Heart left ventricle (tissue), 16 donors: Measurements from ENCODE around the gene DPM2. TPM values are rescaled to one million over a fixed set of nuclear protein-coding genes. Genes with fewer than 3 reads are reported as not detected.

Experiments
- ATAC-seq, 4 donors: fragments of 200-7000 bp; cut with Tn5 transposase; one replicate each; pipeline ENCODE4 v1.9.1; 2020 to 2022; ENCODE audit warnings: moderate library complexity in 4 of 4, mild to moderate bottlenecking in 3 of 4, moderate number of reproducible peaks in 1 of 4
- DNase-seq, 5 donors: peaks; one replicate each; pipeline ENCODE4 v3.0.0-alpha.2; 2020
- H3K27ac ChIP-seq, 12 donors: fragments of 200-600 bp; sonication (generic) in 4 of 12; one replicate each; pipeline versions ENCODE4 v1.5.0 to v1.8.0; 2016 to 2022; ENCODE audit warnings: mild to moderate bottlenecking in 2 of 12
- H3K27me3 ChIP-seq, 9 donors: fragments of 200-600 bp; sonication (generic) in 2 of 9; one replicate each; pipeline versions ENCODE4 v1.5.1 to v1.8.0; 2016 to 2022; ENCODE audit warnings: mild to moderate bottlenecking in 3 of 9
- H3K36me3 ChIP-seq, 9 donors: fragments of 200-600 bp; sonication (generic) in 2 of 9; one replicate each; pipeline versions ENCODE4 v1.5.0 to v1.8.0; 2018 to 2022; ENCODE audit warnings: mild to moderate bottlenecking in 2 of 9
- H3K4me1 ChIP-seq, 12 donors: fragments of 200-600 bp; sonication (generic) in 4 of 12; one replicate each; pipeline versions ENCODE4 v1.5.0 to v1.8.0; 2016 to 2022; ENCODE audit warnings: mild to moderate bottlenecking in 3 of 12
- H3K4me3 ChIP-seq, 12 donors: fragments of 200-600 bp; sonication (generic) in 4 of 12; one replicate each; pipeline versions ENCODE4 v1.5.0 to v1.8.0; 2017 to 2022; ENCODE audit warnings: mild to moderate bottlenecking in 9 of 12, moderate library complexity in 4 of 12
- H3K9me3 ChIP-seq, 12 donors: fragments of 200-600 bp; sonication (generic) in 4 of 12; one replicate each; pipeline versions ENCODE4 v1.5.0 to v1.8.0; 2016 to 2022; ENCODE audit warnings: mild to moderate bottlenecking in 1 of 12
- CTCF ChIP-seq, 12 donors: fragments of 200-600 bp; sonication (generic) in 4 of 12; IDR thresholded peaks; one replicate each; pipeline versions ENCODE4 v1.5.0 to v1.8.0; 2018 to 2022; ENCODE audit warnings: antibody characterized with exemption in 12 of 12, mild to moderate bottlenecking in 5 of 12
- POLR2A ChIP-seq, 2 donors: fragments of 450-650 bp; IDR thresholded peaks; one replicate each; pipeline ENCODE4 v1.6.1; 2017; ENCODE audit warnings: antibody characterized with exemption in 2 of 2, mild to moderate bottlenecking in 2 of 2, moderate library complexity in 2 of 2
- WGBS, 4 donors: extraction: QIAGEN DNeasy Blood & Tissue Kit in 2 of 4; methylation state at CpG; one replicate each; pipeline versions ENCODE4 v1.1.5 to v1.1.7; 2013 to 2018; 5-methylcytosine and 5-hydroxymethylcytosine counted together
- intact Hi-C, 10 donors: fragments of 100-400 bp; cut with DNase I; formaldehyde crosslinking; loops; one replicate each; pipeline versions ENCODE4 v1.11.1 to v1.14.2; 2022
- polyA plus RNA-seq, 2 donors: library from polyadenylated mRNA; stranded (reverse); fragments of 200-250 nt; gene quantifications; one replicate each; pipeline ENCODE4 v1.2.3, GENCODE V29; 2013
- total RNA-seq, 9 donors: library from RNA; depleted of rRNA in 2 of 9; stranded (reverse); fragments of >200 nt in 2 of 9; fragmentation: NEBNext Ultra II Directional in 3 of 9; extraction: Animal tissue kit (Norgen Biotek cat#: 25700) in 3 of 9; gene quantifications; one replicate each; pipeline versions ENCODE4 v1.1.0 to v1.2.4, GENCODE V29; 2016 to 2023
- donor health status: ischemic (EF 13 %, LVEDD 7.1; RV severe dilation, severe dysfunction).
- donor health status: healthy with polysubstance abuse.
- donor health status: DM: no; HTN: yes; CAD: no.
- donor health status: DM: no; HTN: no; CAD: no.
- donor health status: ischemic (EF 25% LVEDD 6.9; RV normal size, moderate dysfunction).
- donor health status: ischemic (EF 25% LVEDD 5.7; RV mildly dilated, moderate dysfunction).
- donor health status: healthy.
- donor health status: DM: yes; HTN: yes; CAD: no.
- donor health status: ischemic (EF 35%, LVEDD 5.7; RV mildly dilated, moderate dysfunction).
- donor health status: nonischemic (EF 11% LVEDD 7.7; RV severe dilation, severe dysfunction).
- donor health status: DM: yes; HTN: yes; CAD: no.
- donor health status: PGD.
- donor health status: ischemic (EF 29% LVEDD 5.4; RV normal size, mild dysfunction).
- donor health status: nonischemic (EF 23%, LVEDD 6.1; RV moderate dilation, normal function).

Gene DPM2
- total and polyA plus RNA-seq, 11 donors = 7.2 to 31.7 (median 13.5) TPM

GRCh38 chr9:127892831-127893230, 44.8 kb downstream of the DPM2 start:
- DNase-seq = no peak
- Histone ChIP-seq H3K4me1 (peaks cover 0 to 21% (median 17%) of the 10 kb centered on the region in 12 donors), H3K4me3 (no peak overlapping the region), H3K9me3 (peaks cover 0 to 14% (median 8%) of the 10 kb centered on the region in 12 donors), H3K27me3 (no peaks in the 10 kb centered on the region), H3K36me3 (peaks cover 0 to 82% (median 77%) of the 10 kb centered on the region in 9 donors), H3K27ac (no peak overlapping the region)
- intact Hi-C loops = no loop called here
- WGBS, 4 donors = 87 to 97% (median 95%) methylated on average over 6 of the region's 6 CpGs
- ATAC-seq = no peak
- TF ChIP-seq CTCF (IDR thresholded peaks at IDR 0.05) (no peak), POLR2A (IDR thresholded peaks at IDR 0.05) (no peak)

- no peak overlapping the region for H3K4me3 ChIP-seq
- H3K9me3 ChIP-seq = peaks cover 0 to 11% (median 8%) of the 10 kb centered on the region in 12 donors
- no peak overlapping the region for H3K27ac ChIP-seq
- ATAC-seq (no peak), DNase-seq (no peak)
- no peak for TF ChIP-seq CTCF (IDR thresholded peaks at IDR 0.05)
- TF ChIP-seq POLR2A (IDR thresholded peaks at IDR 0.05) = no peak
- 95 to 100% (median 97%) methylated on average over 3 of the region's 3 CpGs for WGBS, 4 donors
- H3K27me3 ChIP-seq = no peaks in the 10 kb centered on the region
- intact Hi-C loops = no loop called here
- peaks cover 3 to 96% (median 87%) of the 10 kb centered on the region in 9 donors for H3K36me3 ChIP-seq
- H3K4me1 ChIP-seq = peaks cover 0 to 24% (median 5%) of the 10 kb centered on the region in 12 donors
Measured at GRCh38 chr9:127890053-127890452, 47.6 kb downstream of the DPM2 start.

GRCh38 chr9:127887792-127888191, 49.9 kb downstream of the DPM2 start:
- peaks cover 0 to 39% (median 16%) of the 10 kb centered on the region in 12 donors for H3K4me1 ChIP-seq
- DNase-seq (no peak), ATAC-seq (no peak)
- TF ChIP-seq CTCF (IDR thresholded peaks at IDR 0.05) = no peak
- no peak for TF ChIP-seq POLR2A (IDR thresholded peaks at IDR 0.05)
- 80 to 89% (median 87%) methylated on average over 2 of the region's 2 CpGs for WGBS, 4 donors
- no peak overlapping the region for H3K4me3 ChIP-seq
- H3K27ac ChIP-seq = no peak overlapping the region
- peaks cover 0 to 3% (median under 1%) of the 10 kb centered on the region in 12 donors for H3K9me3 ChIP-seq
- peaks cover 3 to 80% (median 64%) of the 10 kb centered on the region in 9 donors for H3K36me3 ChIP-seq
- intact Hi-C loops = loop anchor here in 1 of 10 donors (10.0 kb wide), 1 partner anchor 403 kb away; no protein-coding TSS in a partner anchor
- H3K27me3 ChIP-seq = no peaks in the 10 kb centered on the region

GRCh38 chr9:127886401-127886972, 51.2 kb downstream of the DPM2 start:
- WGBS, 4 donors = 95 to 98% (median 96%) methylated on average over 13 to 18 of the region's 18 CpGs
- H3K36me3 ChIP-seq = peaks cover 3 to 68% (median 53%) of the 10 kb centered on the region in 9 donors

More at GRCh38 chr9:127886401-127886972, 51.2 kb downstream of the DPM2 start:
- DNase-seq = peak in 1 of 5 donors; percentile 45
- TF ChIP-seq CTCF (IDR thresholded peaks at IDR 0.05) = no peak
- TF ChIP-seq POLR2A (IDR thresholded peaks at IDR 0.05) = no peak
- Histone ChIP-seq H3K27ac (no peak overlapping the region), H3K4me3 (no peak overlapping the region), H3K27me3 (no peaks in the 10 kb centered on the region), H3K4me1 (peaks cover 0 to 48% (median 18%) of the 10 kb centered on the region in 12 donors), H3K9me3 (no peaks in the 10 kb centered on the region)
- no peak for ATAC-seq
- intact Hi-C loops = loop anchor here in 1 of 10 donors (10.0 kb wide), 1 partner anchor 402 kb away; no protein-coding TSS in a partner anchor
